PC-9 (cell line): Measurements from ENCODE around the gene PLB1.

ENCODE experiments used
- EZH2 ChIP-seq: fragments of 200-600 bp; sonication (generic); IDR thresholded peaks from 2 replicates; pipeline ENCODE4 v1.8.0; 2017; ENCODE audit warnings: antibody characterized with exemption, low read depth
- TF ChIP-seq, protein P1 (sequence below): fragments of 200-600 bp; sonication (generic); conservative IDR thresholded peaks from 2 replicates; pipeline ENCODE4 v1.6.1; 2017; ENCODE audit warnings: mixed run types, antibody characterized with exemption, mild to moderate bottlenecking, moderate library complexity

DNA sequence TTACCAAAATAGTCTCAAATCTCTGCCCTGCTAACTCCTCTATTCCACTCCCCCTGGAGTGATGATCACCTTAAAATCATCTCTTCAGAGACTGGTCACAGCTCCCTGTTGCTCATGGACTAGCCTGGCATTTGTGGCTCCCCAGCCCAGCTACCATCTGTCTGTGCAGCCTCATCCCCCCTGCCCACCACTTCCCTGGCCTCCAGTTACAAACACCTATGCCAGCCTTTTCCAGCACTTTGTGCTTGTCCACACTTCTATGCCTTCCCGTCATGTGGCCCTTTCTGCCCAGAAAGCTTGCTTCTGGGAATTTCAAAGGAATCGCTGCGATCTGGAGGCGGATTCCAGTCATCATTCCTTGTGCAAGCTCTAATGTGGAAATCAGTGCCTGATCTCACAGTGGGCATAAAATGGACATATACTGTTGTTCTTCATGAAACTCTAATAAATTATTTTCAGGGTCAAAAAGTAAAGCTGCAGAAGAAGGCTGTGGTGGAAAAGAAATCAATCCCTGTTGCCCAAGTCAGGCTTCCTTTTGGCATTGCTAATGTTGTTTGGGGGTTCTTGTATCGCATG is 19.4 kb downstream of the PLB1 start:
- TF ChIP-seq, protein P1, sequence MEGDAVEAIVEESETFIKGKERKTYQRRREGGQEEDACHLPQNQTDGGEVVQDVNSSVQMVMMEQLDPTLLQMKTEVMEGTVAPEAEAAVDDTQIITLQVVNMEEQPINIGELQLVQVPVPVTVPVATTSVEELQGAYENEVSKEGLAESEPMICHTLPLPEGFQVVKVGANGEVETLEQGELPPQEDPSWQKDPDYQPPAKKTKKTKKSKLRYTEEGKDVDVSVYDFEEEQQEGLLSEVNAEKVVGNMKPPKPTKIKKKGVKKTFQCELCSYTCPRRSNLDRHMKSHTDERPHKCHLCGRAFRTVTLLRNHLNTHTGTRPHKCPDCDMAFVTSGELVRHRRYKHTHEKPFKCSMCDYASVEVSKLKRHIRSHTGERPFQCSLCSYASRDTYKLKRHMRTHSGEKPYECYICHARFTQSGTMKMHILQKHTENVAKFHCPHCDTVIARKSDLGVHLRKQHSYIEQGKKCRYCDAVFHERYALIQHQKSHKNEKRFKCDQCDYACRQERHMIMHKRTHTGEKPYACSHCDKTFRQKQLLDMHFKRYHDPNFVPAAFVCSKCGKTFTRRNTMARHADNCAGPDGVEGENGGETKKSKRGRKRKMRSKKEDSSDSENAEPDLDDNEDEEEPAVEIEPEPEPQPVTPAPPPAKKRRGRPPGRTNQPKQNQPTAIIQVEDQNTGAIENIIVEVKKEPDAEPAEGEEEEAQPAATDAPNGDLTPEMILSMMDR: no peak
- no peak for TF ChIP-seq EZH2
